ENCODE data around the gene RPL14. TPM values are rescaled to one million over a fixed set of nuclear protein-coding genes. Genes with fewer than 3 reads are reported as not detected.

RPL14 gene
- total and polyA plus RNA-seq, 9 donors = 1,297 to 3,184 (median 2,664) TPM

GRCh38 chr3:40476478-40477470 is 19.6 kb downstream of the RPL14 start, which contains the start of gene ZNF619:
Gene ZNF619, plus strand, starts transcription at chr3:40477122. Its CDS starts 858 bp downstream, at chr3:40477980.
- no peaks in the 10 kb centered on the region for H3K9me3 ChIP-seq (replicated peaks; ENCODE audit: control insufficient read depth, low read depth, low read length)
- H3K27ac ChIP-seq (ENCODE audit: low read length) = peak within 1 kb of the TSS; percentile 76
- peaks cover 20% of the 10 kb centered on the region for H3K36me3 ChIP-seq (ENCODE audit: control insufficient read depth, insufficient read depth, low read length)
- peak; percentile 91 for DNase-seq
- H3K4me3 ChIP-seq (ENCODE audit: low read length) = peak within 1 kb of the TSS; percentile 80
- no peaks in the 10 kb centered on the region for H3K27me3 ChIP-seq (ENCODE audit: control insufficient read depth, insufficient read depth, low read length)
- 9% methylated on average over 33 of the region's 48 CpGs for WGBS (ENCODE audit: insufficient coverage)
- H3K4me1 ChIP-seq (ENCODE audit: control insufficient read depth, insufficient read depth, low read length) = peaks cover 7% of the 10 kb centered on the region

- no peaks in the 10 kb centered on the region for H3K9me3 ChIP-seq (replicated peaks; ENCODE audit: control insufficient read depth, low read depth, low read length)
- peak overlapping the region; percentile 80 for H3K4me3 ChIP-seq (ENCODE audit: low read length)
- H3K36me3 ChIP-seq (ENCODE audit: control insufficient read depth, insufficient read depth, low read length) = peaks cover 29% of the 10 kb centered on the region
- no peaks in the 10 kb centered on the region for H3K27me3 ChIP-seq (ENCODE audit: control insufficient read depth, insufficient read depth, low read length)
- DNase-seq = no peak
- H3K4me1 ChIP-seq (ENCODE audit: control insufficient read depth, insufficient read depth, low read length) = peaks cover 7% of the 10 kb centered on the region
- WGBS (ENCODE audit: insufficient coverage) = 33% methylated on average over 3 of the region's 4 CpGs
- H3K27ac ChIP-seq (ENCODE audit: low read length) = peak overlapping the region; percentile 76
Observed at GRCh38 chr3:40477666-40478065, 20.5 kb downstream of the RPL14 start.

- 93% methylated on average over 2 of the region's 3 CpGs for WGBS (ENCODE audit: insufficient coverage)
Observed at GRCh38 chr3:40487172-40487571, 30.0 kb downstream of the RPL14 start.

GRCh38 chr3:40490916-40491315 is 33.8 kb downstream of the RPL14 start:
- Histone ChIP-seq H3K27ac (ENCODE audit: low read length) (no peak overlapping the region), H3K4me3 (ENCODE audit: low read length) (no peak overlapping the region), H3K27me3 (ENCODE audit: control insufficient read depth, insufficient read depth, low read length) (no peaks in the 10 kb centered on the region), H3K4me1 (ENCODE audit: control insufficient read depth, insufficient read depth, low read length) (no peaks in the 10 kb centered on the region), H3K36me3 (ENCODE audit: control insufficient read depth, insufficient read depth, low read length) (peaks cover 21% of the 10 kb centered on the region), H3K9me3 (replicated peaks; ENCODE audit: control insufficient read depth, low read depth, low read length) (peaks cover 13% of the 10 kb centered on the region)
- 100% methylated on average over 3 of the region's 5 CpGs for WGBS (ENCODE audit: insufficient coverage)
- DNase-seq = peak; percentile 8

More at GRCh38 chr3:40487172-40487571, 30.0 kb downstream of the RPL14 start:
- DNase-seq = no peak
- H3K4me3 ChIP-seq (ENCODE audit: low read length) = no peak overlapping the region
- H3K27me3 ChIP-seq (ENCODE audit: control insufficient read depth, insufficient read depth, low read length) = no peaks in the 10 kb centered on the region
- peaks cover 34% of the 10 kb centered on the region for H3K36me3 ChIP-seq (ENCODE audit: control insufficient read depth, insufficient read depth, low read length)
- no peaks in the 10 kb centered on the region for H3K4me1 ChIP-seq (ENCODE audit: control insufficient read depth, insufficient read depth, low read length)
- no peak overlapping the region for H3K27ac ChIP-seq (ENCODE audit: low read length)
- H3K9me3 ChIP-seq (replicated peaks; ENCODE audit: control insufficient read depth, low read depth, low read length) = peaks cover 13% of the 10 kb centered on the region

- no peaks in the 10 kb centered on the region for H3K36me3 ChIP-seq (ENCODE audit: control insufficient read depth, insufficient read depth, low read length)
- H3K4me3 ChIP-seq (ENCODE audit: low read length) = no peak overlapping the region
- WGBS (ENCODE audit: insufficient coverage) = no CpG with 5 or more reads among the region's 2 CpGs
- no peaks in the 10 kb centered on the region for H3K4me1 ChIP-seq (ENCODE audit: control insufficient read depth, insufficient read depth, low read length)
- H3K9me3 ChIP-seq (replicated peaks; ENCODE audit: control insufficient read depth, low read depth, low read length) = no peaks in the 10 kb centered on the region
- no peak overlapping the region for H3K27ac ChIP-seq (ENCODE audit: low read length)
- no peak for DNase-seq
- no peaks in the 10 kb centered on the region for H3K27me3 ChIP-seq (ENCODE audit: control insufficient read depth, insufficient read depth, low read length)
Observed at GRCh38 chr3:40494698-40495097, 37.6 kb downstream of the RPL14 start.

- H3K9me3 ChIP-seq (replicated peaks; ENCODE audit: control insufficient read depth, low read depth, low read length) = no peaks in the 10 kb centered on the region
- no peaks in the 10 kb centered on the region for H3K36me3 ChIP-seq (ENCODE audit: control insufficient read depth, insufficient read depth, low read length)
- H3K27me3 ChIP-seq (ENCODE audit: control insufficient read depth, insufficient read depth, low read length) = no peaks in the 10 kb centered on the region
- no peak overlapping the region for H3K27ac ChIP-seq (ENCODE audit: low read length)
- WGBS (ENCODE audit: insufficient coverage) = no CpG with 5 or more reads among the region's 2 CpGs
- DNase-seq = no peak
- H3K4me3 ChIP-seq (ENCODE audit: low read length) = no peak overlapping the region
- no peaks in the 10 kb centered on the region for H3K4me1 ChIP-seq (ENCODE audit: control insufficient read depth, insufficient read depth, low read length)
Observed at GRCh38 chr3:40497288-40497687, 40.1 kb downstream of the RPL14 start.

GRCh38 chr3:40499952-40500351 is 42.8 kb downstream of the RPL14 start:
- Histone ChIP-seq H3K27ac (ENCODE audit: low read length) (no peak overlapping the region), H3K9me3 (replicated peaks; ENCODE audit: control insufficient read depth, low read depth, low read length) (no peaks in the 10 kb centered on the region), H3K36me3 (ENCODE audit: control insufficient read depth, insufficient read depth, low read length) (no peaks in the 10 kb centered on the region), H3K27me3 (ENCODE audit: control insufficient read depth, insufficient read depth, low read length) (no peaks in the 10 kb centered on the region), H3K4me3 (ENCODE audit: low read length) (no peak overlapping the region), H3K4me1 (ENCODE audit: control insufficient read depth, insufficient read depth, low read length) (no peaks in the 10 kb centered on the region)
- no peak for DNase-seq
- no CpG with 5 or more reads among the region's 1 CpG for WGBS (ENCODE audit: insufficient coverage)

GRCh38 chr3:40502034-40502433 is 44.9 kb downstream of the RPL14 start:
- Histone ChIP-seq H3K9me3 (replicated peaks; ENCODE audit: control insufficient read depth, low read depth, low read length) (no peaks in the 10 kb centered on the region), H3K4me3 (ENCODE audit: low read length) (no peak overlapping the region), H3K27ac (ENCODE audit: low read length) (no peak overlapping the region), H3K36me3 (ENCODE audit: control insufficient read depth, insufficient read depth, low read length) (no peaks in the 10 kb centered on the region), H3K4me1 (ENCODE audit: control insufficient read depth, insufficient read depth, low read length) (peaks cover 2% of the 10 kb centered on the region), H3K27me3 (ENCODE audit: control insufficient read depth, insufficient read depth, low read length) (no peaks in the 10 kb centered on the region)
- DNase-seq = no peak
- WGBS (ENCODE audit: insufficient coverage) = no CpG with 5 or more reads among the region's 2 CpGs

- WGBS (ENCODE audit: insufficient coverage) = 69% methylated on average over 5 of the region's 5 CpGs
- Histone ChIP-seq H3K4me3 (ENCODE audit: low read length) (no peak overlapping the region), H3K27me3 (ENCODE audit: control insufficient read depth, insufficient read depth, low read length) (no peaks in the 10 kb centered on the region), H3K36me3 (ENCODE audit: control insufficient read depth, insufficient read depth, low read length) (no peaks in the 10 kb centered on the region), H3K4me1 (ENCODE audit: control insufficient read depth, insufficient read depth, low read length) (peaks cover 2% of the 10 kb centered on the region), H3K27ac (ENCODE audit: low read length) (no peak overlapping the region), H3K9me3 (replicated peaks; ENCODE audit: control insufficient read depth, low read depth, low read length) (no peaks in the 10 kb centered on the region)
- peak; percentile 8 for DNase-seq
Observed at GRCh38 chr3:40504636-40505430, 47.7 kb downstream of the RPL14 start.

All from muscle of leg (tissue), 11 donors.